K562 (cell line): ENCODE data around the gene ARL5C. TPM values are rescaled to one million over a fixed set of nuclear protein-coding genes. Genes with fewer than 3 reads are reported as not detected.

Source experiments
- ARHGAP35 ChIP-seq: fragments of 450-650 bp; IDR thresholded peaks from 2 replicates; pipeline ENCODE4 v1.6.1; 2018; ENCODE audit not compliant: partially characterized antibody
- ETV6 ChIP-seq, 3 experiments: fragments of 150-350 bp in 1 of 3; sonication (generic) in 1 of 3; formaldehyde crosslinking in 1 of 3; IDR thresholded peaks; 2 replicates each; pipeline versions ENCODE4 v1.6.1 to v1.8.0; 2014 to 2022; ENCODE audit warnings: borderline replicate concordance in 2 of 3, low read depth in 2 of 3, antibody characterized with exemption in 1 of 3, low read length in 1 of 3, mild to moderate bottlenecking in 1 of 3, missing genetic modification reagents in 1 of 3
- PPARD ChIP-seq: fragments of 250-450 bp; sonication (Bioruptor Pico); IDR thresholded peaks from 2 replicates; pipeline ENCODE4 v1.8.0; 2022; ENCODE audit warnings: inconsistent platforms, mild to moderate bottlenecking, moderate library complexity
- RBFOX2 ChIP-seq: fragments of 200-400 bp; formaldehyde crosslinking; IDR thresholded peaks from 2 replicates; pipeline ENCODE4 v1.6.1; 2017; ENCODE audit warnings: low read depth, mild to moderate bottlenecking, low read length, moderate library complexity
- ZBTB40 ChIP-seq, 2 experiments: fragments of 450-650 bp in 1 of 2; sonication (generic) in 1 of 2; formaldehyde crosslinking in 1 of 2; IDR thresholded peaks; 2 replicates each; pipeline versions ENCODE4 v1.7.1 to v1.9.0; 2016 to 2022; ENCODE audit warnings: inconsistent platforms in 1 of 2, mild to moderate bottlenecking in 1 of 2, missing genetic modification reagents in 1 of 2
- polyA plus RNA-seq, 8 experiments: library from polyadenylated mRNA; depleted of rRNA in 4 of 8; stranded (reverse) in 5 of 8; unstranded in 3 of 8; fragments of >200 nt; fragmentation: Nextera tagmentation in 2 of 8; fragmentation: Illumina TruSeq in 1 of 8; extraction: Ambion mirVana in 2 of 8; extraction: Trizol in 1 of 8; gene quantifications; 2 replicates each; pipeline versions ENCODE4 v1.2.1 to v1.2.3, GENCODE V29; 2011 to 2014; ENCODE audit warnings: inconsistent platforms in 1 of 8, missing spikeins in 1 of 8
- total RNA-seq, 7 experiments: library from RNA; depleted of rRNA in 6 of 7; stranded (reverse); fragments of >200 nt in 6 of 7; fragmentation: Illumina TruSeq in 2 of 7; extraction: Trizol in 2 of 7; gene quantifications; 2 replicates each; pipeline versions ENCODE4 v1.2.1 to v1.2.3, GENCODE V29; 2011 to 2021; ENCODE audit warnings: low replicate concordance in 1 of 7

The ARL5C gene
- total and polyA plus RNA-seq, 9 of the 15 experiments (the other 6 are each of a cell fraction or from before 2014, with no cell fraction given), result not detected

- TF ChIP-seq ZBTB40 (IDR thresholded peaks at IDR 0.05) (0 out of 2 replicates have a peak, but pooled peaks have one; percentile 28), ZBTB40 (CRISPR knock-in tag; IDR thresholded peaks at IDR 0.05) (no peak), ARHGAP35 (peak; percentile 17), ETV6 (IDR thresholded peaks at IDR 0.05; ENCODE audit: borderline replicate concordance in 1 of 2, low read depth in 2 of 2, low read length in 1 of 2) (no peak), ETV6 (CRISPR knock-in tag; IDR thresholded peaks at IDR 0.05; ENCODE audit: borderline replicate concordance) (no peak), RBFOX2 (peak; percentile 39; the same call in 1 of the 2 replicates), PPARD (CRISPR knock-in tag) (no peak)
Observed at GRCh38 chr17:39205112-39205526, 39.2 kb upstream of the ARL5C start (continued).
